Fibroblast of pulmonary artery (primary cell): Measurements from ENCODE around the gene HSPB6.

Experiments
- DNase-seq: peaks from one replicate; pipeline ENCODE4 v3.0.0-alpha.2; 2010; ENCODE audit warnings: low read depth
- H3K4me3 ChIP-seq: replicated peaks from 2 replicates; pipeline ENCODE4 v1.5.1; 2011; ENCODE audit warnings: low read depth, mild to moderate bottlenecking, control low read depth, low read length, moderate library complexity
- CTCF ChIP-seq: IDR thresholded peaks from 2 replicates; pipeline ENCODE4 v1.5.1; 2011; ENCODE audit warnings: mild to moderate bottlenecking, control low read depth, low read length, inconsistent platforms; ENCODE audit errors: missing control alignments

The HSPB6 gene

GRCh38 chr19:35708391-35708790 lies 48.4 kb downstream of the HSPB6 start:
- no peak for TF ChIP-seq CTCF
- no peak overlapping the region for H3K4me3 ChIP-seq

More at GRCh38 chr19:35708391-35708790, 48.4 kb downstream of the HSPB6 start:
- DNase-seq: no peak
